Ishikawa (cell line): ENCODE data around the gene ZNF670.

Experiments
- CREB1 ChIP-seq: IDR thresholded peaks from 2 replicates; pipeline ENCODE4 v1.6.1; 2012; ENCODE audit warnings: low read depth
- EP300 ChIP-seq: IDR thresholded peaks from 2 replicates; pipeline ENCODE4 v1.6.1; 2012; ENCODE audit warnings: borderline replicate concordance
- FOXM1 ChIP-seq: IDR thresholded peaks from 2 replicates; pipeline ENCODE4 v1.6.1; 2012; ENCODE audit warnings: low read depth, borderline replicate concordance
- MAX ChIP-seq: IDR thresholded peaks from 2 replicates; pipeline ENCODE4 v1.6.1; 2012
- NFIC ChIP-seq: IDR thresholded peaks from 2 replicates; pipeline ENCODE4 v1.6.1; 2012
- RAD21 ChIP-seq: IDR thresholded peaks from 2 replicates; pipeline ENCODE4 v1.6.1; 2012; ENCODE audit warnings: low read depth
- REST ChIP-seq: IDR thresholded peaks from 2 replicates; pipeline ENCODE4 v1.6.1; 2012; ENCODE audit warnings: low read depth, mild to moderate bottlenecking
- TEAD4 ChIP-seq: IDR thresholded peaks from 2 replicates; pipeline ENCODE4 v1.6.1; 2012
- USF1 ChIP-seq: IDR thresholded peaks from 2 replicates; pipeline ENCODE4 v1.6.1; 2012

- TF ChIP-seq NFIC (no peak), USF1 (no peak), RAD21 (no peak), MAX (no peak), REST (no peak), EP300 (no peak), TEAD4 (no peak), FOXM1 (no peak), CREB1 (no peak)
Measured at GRCh38 chr1:247096112-247096511, 17.5 kb upstream of the ZNF670 start.
